Psoas muscle (tissue), 8 donors: ENCODE results near the gene OSBP. TPM values are rescaled to one million over a fixed set of nuclear protein-coding genes. Genes with fewer than 3 reads are reported as not detected.

Experiments
- ATAC-seq, 4 donors: fragments of 200-7000 bp; cut with Tn5 transposase; one replicate each; pipeline ENCODE4 v1.9.1; 2020; ENCODE audit warnings: moderate library complexity in 3 of 4, mild to moderate bottlenecking in 2 of 4
- DNase-seq, 2 donors: peaks; one replicate each; pipeline ENCODE4 v3.0.0-alpha.2; 2020
- H3K27ac ChIP-seq: fragments of 200-600 bp; one replicate; pipeline ENCODE4 v1.8.0; 2022
- H3K27me3 ChIP-seq, 3 donors: fragments of 200-600 bp in 1 of 3; one replicate each; pipeline versions ENCODE4 v1.6.1 to v1.8.0; 2013 to 2022; ENCODE audit warnings: low read length in 2 of 3, mild to moderate bottlenecking in 2 of 3, moderate library complexity in 1 of 3; ENCODE audit not compliant: insufficient read depth in 3 of 3
- H3K36me3 ChIP-seq, 2 donors: fragments of 200-600 bp in 1 of 2; one replicate each; pipeline versions ENCODE4 v1.6.1 to v1.8.0; 2013 to 2022; ENCODE audit warnings: low read depth in 1 of 2, mild to moderate bottlenecking in 1 of 2, moderate library complexity in 1 of 2; ENCODE audit not compliant: insufficient read depth in 1 of 2
- H3K4me1 ChIP-seq: fragments of 200-600 bp; one replicate; pipeline ENCODE4 v1.8.0; 2022
- H3K4me3 ChIP-seq: fragments of 200-600 bp; one replicate; pipeline ENCODE4 v1.8.0; 2022; ENCODE audit warnings: mild to moderate bottlenecking
- H3K9me3 ChIP-seq: fragments of 200-600 bp; one replicate; pipeline ENCODE4 v1.8.0; 2022
- WGBS, 3 donors: extraction: QIAGEN DNeasy Blood & Tissue Kit; methylation state at CpG; one replicate each; pipeline versions ENCODE4 v1.1.6 to v1.1.7; 2013; 5-methylcytosine and 5-hydroxymethylcytosine counted together
- intact Hi-C, 2 donors: fragments of 100-400 bp; cut with DNase I; formaldehyde crosslinking; loops; one replicate each; pipeline versions ENCODE4 v1.11.0 to v1.14.2; 2022
- polyA plus RNA-seq, 3 donors: library from polyadenylated mRNA; stranded (reverse); fragments of 200-250 nt; gene quantifications; one replicate each; pipeline ENCODE4 v1.2.3, GENCODE V29; 2013
- total RNA-seq, 4 donors: library from RNA; stranded (reverse); fragmentation: NEBNext Ultra II Directional in 2 of 4; extraction: Animal tissue kit (Norgen Biotek cat#: 25700) in 2 of 4; gene quantifications; one replicate each; pipeline versions ENCODE4 v1.2.1 to v1.2.4, GENCODE V29; 2021 to 2023
- TF ChIP-seq, protein P1 (sequence below): fragments of 200-600 bp; IDR thresholded peaks from one replicate; pipeline ENCODE4 v1.8.0; 2022; ENCODE audit warnings: antibody characterized with exemption
- donor health status: healthy with polysubstance abuse.
- donor health status: DM: no; HTN: no; CAD: no; lungs with moderate emphysema.
- donor health status: Bipolar disorder and iron deficiency.
- donor health status: healthy.
- donor health status: DM: yes; HTN: yes; CAD: no.
- donor health status: DM: no; HTN: no; CAD: no.
- donor health status: DM: no; HTN: no; CAD: no.
- donor health status: DM: yes; HTN: yes; CAD: no.

The OSBP gene
- total and polyA plus RNA-seq, 7 donors, result 12.9 to 51.2 (median 43.3) TPM

DNA sequence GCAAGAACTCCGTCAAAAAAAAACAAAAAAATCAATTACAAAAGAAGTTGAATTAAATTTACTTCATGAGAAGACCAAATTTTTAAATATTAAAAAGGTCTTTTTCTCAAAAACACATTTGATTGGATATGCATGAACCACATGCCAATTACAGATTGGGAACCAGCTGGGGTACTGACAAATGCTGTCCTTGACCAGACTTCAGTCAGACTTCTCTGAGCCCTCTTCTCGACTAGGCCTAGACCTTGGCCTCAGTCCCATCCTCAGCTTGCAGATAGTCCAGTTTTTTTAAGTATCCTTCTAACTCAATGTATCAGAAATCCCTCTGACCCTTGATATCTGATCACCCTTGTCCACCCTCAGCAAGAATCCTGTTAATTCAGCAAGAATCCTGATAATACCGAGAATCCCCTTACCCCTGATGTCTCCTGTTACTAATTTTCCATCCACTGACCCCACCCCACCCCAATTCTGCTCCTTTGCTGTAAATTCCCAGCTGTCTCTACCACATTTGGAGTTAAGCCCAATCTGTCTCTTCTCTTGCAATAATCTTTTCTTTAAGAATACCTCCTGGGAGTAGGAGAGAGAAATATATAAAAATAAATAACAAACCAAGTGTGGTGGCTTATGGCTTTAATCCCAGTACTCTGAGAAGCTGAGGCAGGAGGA is 73.3 kb downstream of the OSBP start:
- ATAC-seq (no peak), DNase-seq (no peak)
- Histone ChIP-seq H3K9me3 (no peaks in the 10 kb centered on the region), H3K27ac (no peak overlapping the region), H3K27me3 (no peaks in the 10 kb centered on the region), H3K36me3 (no peaks in the 10 kb centered on the region), H3K4me3 (no peak overlapping the region), H3K4me1 (no peaks in the 10 kb centered on the region)
- TF ChIP-seq, protein P1, sequence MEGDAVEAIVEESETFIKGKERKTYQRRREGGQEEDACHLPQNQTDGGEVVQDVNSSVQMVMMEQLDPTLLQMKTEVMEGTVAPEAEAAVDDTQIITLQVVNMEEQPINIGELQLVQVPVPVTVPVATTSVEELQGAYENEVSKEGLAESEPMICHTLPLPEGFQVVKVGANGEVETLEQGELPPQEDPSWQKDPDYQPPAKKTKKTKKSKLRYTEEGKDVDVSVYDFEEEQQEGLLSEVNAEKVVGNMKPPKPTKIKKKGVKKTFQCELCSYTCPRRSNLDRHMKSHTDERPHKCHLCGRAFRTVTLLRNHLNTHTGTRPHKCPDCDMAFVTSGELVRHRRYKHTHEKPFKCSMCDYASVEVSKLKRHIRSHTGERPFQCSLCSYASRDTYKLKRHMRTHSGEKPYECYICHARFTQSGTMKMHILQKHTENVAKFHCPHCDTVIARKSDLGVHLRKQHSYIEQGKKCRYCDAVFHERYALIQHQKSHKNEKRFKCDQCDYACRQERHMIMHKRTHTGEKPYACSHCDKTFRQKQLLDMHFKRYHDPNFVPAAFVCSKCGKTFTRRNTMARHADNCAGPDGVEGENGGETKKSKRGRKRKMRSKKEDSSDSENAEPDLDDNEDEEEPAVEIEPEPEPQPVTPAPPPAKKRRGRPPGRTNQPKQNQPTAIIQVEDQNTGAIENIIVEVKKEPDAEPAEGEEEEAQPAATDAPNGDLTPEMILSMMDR, result no peak
- intact Hi-C loops, result no loop called here
- 48 to 52% (median 49%) methylated on average over 3 of the region's 3 CpGs for WGBS, 3 donors

DNA sequence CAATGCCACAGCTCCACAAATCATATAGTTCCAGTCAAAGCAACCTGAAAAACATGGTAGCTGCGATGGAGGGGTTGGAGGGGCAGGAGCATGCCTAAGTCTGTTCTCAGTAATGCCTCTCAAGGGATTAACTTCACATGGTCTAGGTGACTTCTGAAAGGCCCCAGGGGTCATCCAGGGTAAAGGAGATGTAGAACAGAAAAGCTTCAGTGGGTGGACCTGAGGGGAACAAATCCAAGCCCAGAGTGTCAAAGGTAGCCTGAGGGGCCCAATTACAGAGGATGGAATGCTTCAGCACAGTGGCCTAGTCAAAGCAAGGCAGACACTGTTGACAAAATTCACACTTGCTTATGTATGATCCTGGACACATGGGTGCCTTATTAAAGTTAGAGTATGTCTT is 80.9 kb downstream of the OSBP start:
- no peaks in the 10 kb centered on the region for H3K27me3 ChIP-seq
- ATAC-seq (no peak), DNase-seq (no peak)
- no peak overlapping the region for H3K27ac ChIP-seq
- WGBS, 3 donors, result 57 to 71% (median 69%) methylated on average over 1 of the region's 1 CpG
- H3K4me3 ChIP-seq, result no peak overlapping the region
- H3K36me3 ChIP-seq, result no peaks in the 10 kb centered on the region
- TF ChIP-seq, protein P1, result no peak
- no peaks in the 10 kb centered on the region for H3K9me3 ChIP-seq
- H3K4me1 ChIP-seq, result peaks cover 6% of the 10 kb centered on the region
- intact Hi-C loops, result loop anchor here (5.0 to 10.0 kb wide), 2 partner anchors 268 to 270 kb away; no protein-coding TSS in a partner anchor

DNA sequence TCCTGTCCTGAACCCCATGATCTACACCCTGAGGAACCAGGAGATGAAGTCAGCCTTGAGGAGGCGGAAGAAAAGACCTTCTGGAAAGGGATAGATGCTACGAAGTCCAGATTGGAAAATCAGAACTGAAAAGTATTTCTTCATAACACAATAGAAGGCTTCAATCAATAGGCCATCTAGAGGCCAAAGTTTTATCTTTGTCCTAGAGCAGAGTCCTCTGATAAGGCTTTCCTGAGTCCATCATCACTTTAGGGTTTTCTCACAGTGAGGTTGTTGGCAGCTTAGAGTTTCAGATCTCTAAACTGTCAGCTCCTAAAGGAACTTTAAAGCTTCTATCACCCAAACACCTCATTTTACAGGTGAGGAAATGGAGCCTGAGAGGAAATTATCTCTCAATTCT is 83.0 kb downstream of the OSBP start:
- ATAC-seq, result no peak
- no peak overlapping the region for H3K27ac ChIP-seq
- no peaks in the 10 kb centered on the region for H3K36me3 ChIP-seq
- 82 to 89% (median 88%) methylated on average over 2 of the region's 2 CpGs for WGBS, 3 donors
- H3K4me3 ChIP-seq, result no peak overlapping the region
- no peaks in the 10 kb centered on the region for H3K9me3 ChIP-seq
- H3K4me1 ChIP-seq, result peaks cover 6% of the 10 kb centered on the region
- intact Hi-C loops, result loop anchor here in 1 of 2 donors (10.0 kb wide), 1 partner anchor 272 kb away; no protein-coding TSS in a partner anchor
- TF ChIP-seq, protein P1, result no peak
- DNase-seq, result no peak
- H3K27me3 ChIP-seq, result no peaks in the 10 kb centered on the region

DNA sequence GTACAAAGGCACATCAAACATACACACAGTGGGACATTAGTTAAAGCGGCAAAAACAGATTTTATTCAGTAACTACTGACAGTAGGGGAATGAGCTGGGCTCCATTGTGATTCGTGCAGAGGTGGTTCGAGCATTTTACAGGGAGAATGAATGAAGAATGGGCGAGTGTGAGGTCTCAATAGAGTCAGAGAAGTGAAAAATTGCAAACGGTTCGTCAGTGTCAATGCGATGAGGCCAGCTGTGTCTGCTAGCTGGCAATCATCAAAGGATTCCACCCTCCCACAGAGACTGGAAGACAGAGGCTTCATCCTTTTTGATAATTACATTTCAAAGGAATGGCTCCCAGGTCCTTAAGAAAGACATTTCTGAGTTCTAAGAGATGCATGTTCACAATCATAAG is 86.9 kb downstream of the OSBP start:
- no peaks in the 10 kb centered on the region for H3K27me3 ChIP-seq
- ATAC-seq (no peak), DNase-seq (no peak)
- TF ChIP-seq, protein P1, result no peak
- intact Hi-C loops, result no loop called here
- no peaks in the 10 kb centered on the region for H3K36me3 ChIP-seq
- 39 to 42% (median 40%) methylated on average over 7 of the region's 7 CpGs for WGBS, 3 donors
- H3K27ac ChIP-seq, result no peak overlapping the region
- no peak overlapping the region for H3K4me3 ChIP-seq
- H3K9me3 ChIP-seq, result no peaks in the 10 kb centered on the region
- H3K4me1 ChIP-seq, result no peaks in the 10 kb centered on the region

Other genes with a start within 250 kb of the OSBP start
- gene OR5A2, start 189.4 kb downstream of the OSBP start, total RNA-seq, result not detected
- gene OR5A2, start 189.4 kb downstream of the OSBP start, polyA plus RNA-seq, result not detected
- not detected for gene OR5A1, start 179.3 kb downstream of the OSBP start, total RNA-seq
- gene OR5A1, start 179.3 kb downstream of the OSBP start, polyA plus RNA-seq, result not detected
- not detected for gene OR4D6, start 158.8 kb downstream of the OSBP start, total RNA-seq
- not detected for gene OR4D6, start 158.8 kb downstream of the OSBP start, polyA plus RNA-seq
- gene OR4D10, start 142.5 kb downstream of the OSBP start, total RNA-seq, result not detected
- gene OR4D10, start 142.5 kb downstream of the OSBP start, polyA plus RNA-seq, result not detected
- not detected for gene OR4D11, start 112.2 kb downstream of the OSBP start, total RNA-seq
- gene OR4D11, start 112.2 kb downstream of the OSBP start, polyA plus RNA-seq, result not detected
- not detected for gene OR4D9, start 104.2 kb downstream of the OSBP start, total RNA-seq
- gene OR4D9, start 104.2 kb downstream of the OSBP start, polyA plus RNA-seq, result not detected
- 10 to 100 TPM; 29.6 to 47.8 (median 41.0) TPM for gene PATL1, start 53.3 kb upstream of the OSBP start, total RNA-seq
- 10 to 100 TPM; 23.9 to 47.9 (median 26.4) TPM for gene PATL1, start 53.3 kb upstream of the OSBP start, polyA plus RNA-seq
- not detected for gene OR10V1, start 98.1 kb upstream of the OSBP start, total RNA-seq
- gene OR10V1, start 98.1 kb upstream of the OSBP start, polyA plus RNA-seq, result not detected
- gene STX3, start 139.6 kb upstream of the OSBP start, total RNA-seq, result 10 to 100 TPM in 1 of 4 donors, 1 to 10 TPM in 3; 7.3 to 11.1 (median 9.4) TPM
- gene STX3, start 139.6 kb upstream of the OSBP start, polyA plus RNA-seq, result 1 to 10 TPM; 3.8 to 6.1 (median 4.7) TPM
- gene MRPL16, start 195.0 kb upstream of the OSBP start, total RNA-seq, result 10 to 100 TPM; 37.8 to 53.9 (median 50.4) TPM
- gene MRPL16, start 195.0 kb upstream of the OSBP start, polyA plus RNA-seq, result 10 to 100 TPM; 50.2 to 92.7 (median 55.3) TPM
- gene CBLIF, start 229.7 kb upstream of the OSBP start, total RNA-seq, result not detected
- under 1 TPM in 1 of 3 donors, not detected in 2; 0.05 TPM for gene CBLIF, start 229.7 kb upstream of the OSBP start, polyA plus RNA-seq